HEK293T (cell line): Measurements from ENCODE around the gene KCNRG.

Source experiments
- ARNT ChIP-seq: fragments of 450-650 bp; IDR thresholded peaks from 2 replicates; pipeline ENCODE4 v1.6.1; 2017; ENCODE audit warnings: mild to moderate bottlenecking
- ELF4 ChIP-seq: fragments of 450-650 bp; IDR thresholded peaks from 2 replicates; pipeline ENCODE4 v1.6.1; 2017; ENCODE audit warnings: antibody characterized with exemption
- SUZ12 ChIP-seq: fragments of 450-650 bp; IDR thresholded peaks from 2 replicates; pipeline ENCODE4 v1.6.1; 2016; ENCODE audit warnings: mild to moderate bottlenecking

DNA sequence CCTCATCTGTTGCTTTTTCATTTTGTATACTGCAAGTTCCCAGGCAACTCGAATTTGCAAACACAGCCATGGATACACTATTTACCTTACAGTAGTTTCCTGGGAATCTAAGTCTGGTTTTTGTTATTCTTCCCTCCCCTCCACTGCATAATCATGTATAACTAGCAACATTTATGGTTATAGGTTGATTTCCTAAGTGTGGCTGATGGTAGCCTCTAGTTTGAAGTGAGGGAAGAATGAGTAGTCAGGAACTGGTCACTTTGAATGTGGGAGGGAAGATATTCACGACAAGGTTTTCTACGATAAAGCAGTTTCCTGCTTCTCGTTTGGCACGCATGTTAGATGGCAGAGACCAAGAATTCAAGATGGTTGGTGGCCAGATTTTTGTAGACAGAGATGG is at the start of gene KCNRG:
- TF ChIP-seq SUZ12 (no peak), ELF4 (no peak), ARNT (no peak)
